ENCODE results near the gene SF1.

SF1 gene

GRCh38 chr11:64715110-64715509 lies 63.2 kb downstream of the SF1 start:
- Histone ChIP-seq H3K9me3 (ENCODE audit: insufficient read depth, low read depth, low read length) (no peaks in the 10 kb centered on the region), H4K20me1 (ENCODE audit: insufficient read depth, low read length, poor library complexity, severe bottlenecking) (no peaks in the 10 kb centered on the region), H3K36me3 (ENCODE audit: insufficient read depth, low read length) (no peaks in the 10 kb centered on the region), H3K9ac (ENCODE audit: low read depth, low read length, poor library complexity, severe bottlenecking) (no peak overlapping the region), H3K79me2 (ENCODE audit: insufficient read depth, low read length) (no peaks in the 10 kb centered on the region), H3K4me2 (ENCODE audit: low read depth, low read length, poor library complexity, severe bottlenecking) (no peak overlapping the region), H3K4me3 (ENCODE audit: low read length, poor library complexity, severe bottlenecking) (no peak overlapping the region), H3F3A (ENCODE audit: low read depth) (no peaks in the 10 kb centered on the region), H3K4me1 (ENCODE audit: insufficient read depth, low read length, poor library complexity, severe bottlenecking) (no peaks in the 10 kb centered on the region), H2AFZ (ENCODE audit: low read length) (no peak overlapping the region), H3K27me3 (ENCODE audit: insufficient read depth, low read length, poor library complexity, severe bottlenecking) (no peaks in the 10 kb centered on the region), H3K9me2 (replicated peaks; ENCODE audit: low read depth, low read length) (no peaks in the 10 kb centered on the region)
- TF ChIP-seq EZH2phosphoT487 (IDR thresholded peaks at IDR 0.05; ENCODE audit: borderline replicate concordance) (no peak), CTCF (conservative IDR thresholded peaks at IDR 0.05; ENCODE audit: low read length) (no peak)

- no peaks in the 10 kb centered on the region for H3K27me3 ChIP-seq (ENCODE audit: insufficient read depth, low read length, poor library complexity, severe bottlenecking)
- no peak overlapping the region for H3K4me2 ChIP-seq (ENCODE audit: low read depth, low read length, poor library complexity, severe bottlenecking)
- no peaks in the 10 kb centered on the region for H3F3A ChIP-seq (ENCODE audit: low read depth)
- no peaks in the 10 kb centered on the region for H3K4me1 ChIP-seq (ENCODE audit: insufficient read depth, low read length, poor library complexity, severe bottlenecking)
- H3K4me3 ChIP-seq (ENCODE audit: low read length, poor library complexity, severe bottlenecking), result no peak overlapping the region
- no peaks in the 10 kb centered on the region for H3K79me2 ChIP-seq (ENCODE audit: insufficient read depth, low read length)
- H3K36me3 ChIP-seq (ENCODE audit: insufficient read depth, low read length), result no peaks in the 10 kb centered on the region
- H3K9ac ChIP-seq (ENCODE audit: low read depth, low read length, poor library complexity, severe bottlenecking), result no peak overlapping the region
- no peaks in the 10 kb centered on the region for H3K9me3 ChIP-seq (ENCODE audit: insufficient read depth, low read depth, low read length)
- H2AFZ ChIP-seq (ENCODE audit: low read length), result no peak overlapping the region
- TF ChIP-seq EZH2phosphoT487 (IDR thresholded peaks at IDR 0.05; ENCODE audit: borderline replicate concordance) (no peak), CTCF (conservative IDR thresholded peaks at IDR 0.05; ENCODE audit: low read length) (no peak)
- no peaks in the 10 kb centered on the region for H4K20me1 ChIP-seq (ENCODE audit: insufficient read depth, low read length, poor library complexity, severe bottlenecking)
- no peaks in the 10 kb centered on the region for H3K9me2 ChIP-seq (replicated peaks; ENCODE audit: low read depth, low read length)
These were observed 63.7 kb downstream of the SF1 start for GRCh38 chr11:64714666-64715065.
